MM.1S (cell line): ENCODE data around the gene KIF5C.

Experiments
- DNase-seq: peaks from one replicate; pipeline ENCODE4 v3.0.0-alpha.2; 2015
- H2AFZ ChIP-seq: fragments of 300-600 bp; sonication (generic); 2 replicates; pipeline ENCODE4 v1.6.0; 2016; ENCODE audit warnings: antibody characterized with exemption, low read length
- H3F3A ChIP-seq: fragments of 300-600 bp; sonication (generic); 2 replicates; pipeline ENCODE4 v1.6.1; 2016; ENCODE audit warnings: mild to moderate bottlenecking, antibody characterized with exemption, low read length, moderate library complexity, mixed read lengths; ENCODE audit not compliant: insufficient read depth
- H3K27ac ChIP-seq: fragments of 300-600 bp; sonication (generic); 2 replicates; pipeline ENCODE4 v1.5.1; 2016; ENCODE audit warnings: mild to moderate bottlenecking, low read length
- H3K27me3 ChIP-seq: fragments of 300-600 bp; sonication (generic); replicated peaks from 2 replicates; pipeline ENCODE4 v1.6.0; 2016; ENCODE audit warnings: low read length; ENCODE audit not compliant: insufficient read depth
- H3K36me3 ChIP-seq: fragments of 300-600 bp; sonication (generic); replicated peaks from 2 replicates; pipeline ENCODE4 v1.6.1; 2016; ENCODE audit warnings: mild to moderate bottlenecking, low read length, mixed read lengths; ENCODE audit not compliant: insufficient read depth
- H3K4me1 ChIP-seq: fragments of 300-600 bp; sonication (generic); 2 replicates; pipeline ENCODE4 v1.6.1; 2016; ENCODE audit warnings: low read length, mixed read lengths
- H3K4me2 ChIP-seq: fragments of 300-600 bp; sonication (generic); 2 replicates; pipeline ENCODE4 v1.6.0; 2016; ENCODE audit warnings: low read depth, low read length
- H3K4me3 ChIP-seq: fragments of 300-600 bp; sonication (generic); 2 replicates; pipeline ENCODE4 v1.5.1; 2016; ENCODE audit warnings: low read length, mixed read lengths
- H3K79me2 ChIP-seq: fragments of 300-600 bp; sonication (generic); 2 replicates; pipeline ENCODE4 v1.6.1; 2016; ENCODE audit warnings: mixed run types, low read length, mixed read lengths
- H3K9ac ChIP-seq: fragments of 300-600 bp; sonication (generic); 2 replicates; pipeline ENCODE4 v1.6.1; 2016; ENCODE audit warnings: low read length, mixed read lengths
- H3K9me2 ChIP-seq: fragments of 300-600 bp; sonication (generic); replicated peaks from 2 replicates; pipeline ENCODE4 v1.6.1; 2016; ENCODE audit warnings: mild to moderate bottlenecking, low read length, mixed read lengths; ENCODE audit not compliant: insufficient read depth
- H3K9me3 ChIP-seq: fragments of 300-600 bp; sonication (generic); replicated peaks from 2 replicates; pipeline ENCODE4 v1.6.1; 2016; ENCODE audit warnings: mild to moderate bottlenecking, low read length, mixed read lengths; ENCODE audit not compliant: insufficient read depth
- H4K20me1 ChIP-seq: fragments of 300-600 bp; sonication (generic); 2 replicates; pipeline ENCODE4 v1.6.1; 2016; ENCODE audit warnings: mild to moderate bottlenecking, low read length, moderate library complexity, mixed read lengths; ENCODE audit not compliant: insufficient read depth
- CTCF ChIP-seq: fragments of 300-600 bp; sonication (generic); IDR thresholded peaks from 2 replicates; pipeline ENCODE4 v1.5.1; 2016; ENCODE audit warnings: antibody characterized with exemption, low read length, mixed read lengths
- EZH2 ChIP-seq: fragments of 300-600 bp; sonication (generic); optimal IDR thresholded peaks from 2 replicates; pipeline ENCODE3; 2017; ENCODE audit warnings: low read depth, mild to moderate bottlenecking, antibody characterized with exemption, low read length, mixed read lengths
- EZH2phosphoT487 ChIP-seq: fragments of 300-600 bp; sonication (generic); IDR thresholded peaks from 2 replicates; pipeline ENCODE4 v1.6.1; 2018; ENCODE audit warnings: antibody characterized with exemption, low read length

KIF5C gene

GRCh38 chr2:148984449-148984848 is 109.4 kb downstream of the KIF5C start:
- no peak for DNase-seq
- Histone ChIP-seq H3K79me2 (no peaks in the 10 kb centered on the region), H3K36me3 (no peaks in the 10 kb centered on the region), H3K9ac (no peak overlapping the region), H3K9me3 (no peaks in the 10 kb centered on the region), H3K4me1 (no peaks in the 10 kb centered on the region), H3K27ac (no peak overlapping the region), H3K27me3 (no peaks in the 10 kb centered on the region), H3K4me3 (no peak overlapping the region), H3K9me2 (no peaks in the 10 kb centered on the region), H3F3A (no peaks in the 10 kb centered on the region), H2AFZ (no peak overlapping the region), H3K4me2 (no peak overlapping the region), H4K20me1 (no peaks in the 10 kb centered on the region)
- TF ChIP-seq EZH2 (no peak), EZH2phosphoT487 (no peak), CTCF (no peak)

- Histone ChIP-seq H2AFZ (no peak overlapping the region), H3F3A (no peaks in the 10 kb centered on the region), H3K4me1 (no peaks in the 10 kb centered on the region), H3K9me2 (no peaks in the 10 kb centered on the region), H3K4me3 (no peak overlapping the region), H3K4me2 (no peak overlapping the region), H3K9me3 (no peaks in the 10 kb centered on the region), H3K27ac (no peak overlapping the region), H3K9ac (no peak overlapping the region), H3K36me3 (no peaks in the 10 kb centered on the region), H3K27me3 (no peaks in the 10 kb centered on the region), H4K20me1 (no peaks in the 10 kb centered on the region), H3K79me2 (no peaks in the 10 kb centered on the region)
- TF ChIP-seq EZH2phosphoT487 (no peak), CTCF (no peak), EZH2 (no peak)
- no peak for DNase-seq
These were observed 112.3 kb downstream of the KIF5C start for GRCh38 chr2:148987286-148987685.

GRCh38 chr2:148988337-148988736 is 113.3 kb downstream of the KIF5C start:
- no peaks in the 10 kb centered on the region for H3K36me3 ChIP-seq
- no peak for DNase-seq

More at GRCh38 chr2:148988337-148988736, 113.3 kb downstream of the KIF5C start:
- H3K9me3 ChIP-seq = no peaks in the 10 kb centered on the region
- no peak overlapping the region for H2AFZ ChIP-seq
- H3K4me3 ChIP-seq = no peak overlapping the region
- no peaks in the 10 kb centered on the region for H3F3A ChIP-seq
- no peaks in the 10 kb centered on the region for H4K20me1 ChIP-seq
- H3K79me2 ChIP-seq = no peaks in the 10 kb centered on the region
- no peak overlapping the region for H3K9ac ChIP-seq
- TF ChIP-seq EZH2phosphoT487 (no peak), CTCF (no peak), EZH2 (no peak)
- no peak overlapping the region for H3K4me2 ChIP-seq
- no peaks in the 10 kb centered on the region for H3K9me2 ChIP-seq
- no peaks in the 10 kb centered on the region for H3K4me1 ChIP-seq
- H3K27ac ChIP-seq = no peak overlapping the region
- H3K27me3 ChIP-seq = no peaks in the 10 kb centered on the region
